Measurements from ENCODE around the gene PARK7. TPM values are rescaled to one million over a fixed set of nuclear protein-coding genes. Genes with fewer than 3 reads are reported as not detected.

The PARK7 gene
- total RNA-seq, 2 donors from 2014 or later = 304 to 378 TPM

GRCh38 chr1:7984811-7985210, 23.3 kb downstream of the PARK7 start:
- no peak overlapping the region for H3K9ac ChIP-seq (ENCODE audit: extremely low read depth, low read length, poor library complexity, severe bottlenecking)
- H3K4me1 ChIP-seq (ENCODE audit: control insufficient read depth, insufficient read depth, low read length) = peaks cover 11% of the 10 kb centered on the region

GRCh38 chr1:7985851-7986612, 24.5 kb downstream of the PARK7 start:
- DNase-seq = peak; percentile 65
- Histone ChIP-seq H3K27me3 (ENCODE audit: control insufficient read depth, insufficient read depth, low read length, poor library complexity, severe bottlenecking) (no peaks in the 10 kb centered on the region), H3K9me3 (ENCODE audit: control insufficient read depth, low read length) (no peaks in the 10 kb centered on the region), H3K36me3 (ENCODE audit: control insufficient read depth, insufficient read depth, low read length) (peaks cover 65% of the 10 kb centered on the region), H3K9ac (ENCODE audit: extremely low read depth, low read length, poor library complexity, severe bottlenecking) (no peak overlapping the region), H3K4me3 (ENCODE audit: low read length) (no peak overlapping the region), H3K4me1 (ENCODE audit: control insufficient read depth, insufficient read depth, low read length) (peaks cover 11% of the 10 kb centered on the region), H3K27ac (ENCODE audit: low read depth, low read length) (no peak overlapping the region)
- H3K27me3 Mint-ChIP-seq (ENCODE audit: insufficient read depth) = no peaks in the 10 kb centered on the region
- TF ChIP-seq CTCF (conservative IDR thresholded peaks at IDR 0.05) = no peak
- no peak overlapping the region for H3K4me3 Mint-ChIP-seq
- 90 to 91% methylated on average over 10 to 15 of the region's 15 CpGs for WGBS, 2 experiments (ENCODE audit: insufficient coverage in 1 of 2, insufficient read length in 1 of 2)
- no peaks in the 10 kb centered on the region for H3K9me3 Mint-ChIP-seq
- H3K4me1 Mint-ChIP-seq = peaks cover 38% of the 10 kb centered on the region
- H3K36me3 Mint-ChIP-seq (ENCODE audit: low read depth) = peaks cover 58% of the 10 kb centered on the region
- peak overlapping the region; percentile 34 for H3K27ac Mint-ChIP-seq

More at GRCh38 chr1:7984811-7985210, 23.3 kb downstream of the PARK7 start:
- Mint-ChIP-seq H3K36me3 (ENCODE audit: low read depth) (peaks cover 60% of the 10 kb centered on the region), H3K4me3 (no peak overlapping the region), H3K27ac (peak overlapping the region; percentile 15), H3K27me3 (ENCODE audit: insufficient read depth) (no peaks in the 10 kb centered on the region), H3K9me3 (no peaks in the 10 kb centered on the region), H3K4me1 (peaks cover 38% of the 10 kb centered on the region)
- no peak for TF ChIP-seq CTCF (conservative IDR thresholded peaks at IDR 0.05)
- H3K27ac ChIP-seq (ENCODE audit: low read depth, low read length) = no peak overlapping the region
- no peak for DNase-seq
- WGBS, 2 experiments (ENCODE audit: insufficient coverage in 1 of 2, insufficient read length in 1 of 2) = 92 to 93% methylated on average over 13 to 15 of the region's 15 CpGs
- no peak overlapping the region for H3K4me3 ChIP-seq (ENCODE audit: low read length)
- no peaks in the 10 kb centered on the region for H3K27me3 ChIP-seq (ENCODE audit: control insufficient read depth, insufficient read depth, low read length, poor library complexity, severe bottlenecking)
- peaks cover 70% of the 10 kb centered on the region for H3K36me3 ChIP-seq (ENCODE audit: control insufficient read depth, insufficient read depth, low read length)
- H3K9me3 ChIP-seq (ENCODE audit: control insufficient read depth, low read length) = no peaks in the 10 kb centered on the region

- Histone ChIP-seq H3K9me3 (ENCODE audit: control insufficient read depth, low read length) (no peaks in the 10 kb centered on the region), H3K4me3 (ENCODE audit: low read length) (no peak overlapping the region), H3K27ac (ENCODE audit: low read depth, low read length) (no peak overlapping the region), H3K4me1 (ENCODE audit: control insufficient read depth, insufficient read depth, low read length) (peaks cover 10% of the 10 kb centered on the region), H3K36me3 (ENCODE audit: control insufficient read depth, insufficient read depth, low read length) (peaks cover 59% of the 10 kb centered on the region), H3K27me3 (ENCODE audit: control insufficient read depth, insufficient read depth, low read length, poor library complexity, severe bottlenecking) (no peaks in the 10 kb centered on the region), H3K9ac (ENCODE audit: extremely low read depth, low read length, poor library complexity, severe bottlenecking) (no peak overlapping the region)
- Mint-ChIP-seq H3K27me3 (ENCODE audit: insufficient read depth) (no peaks in the 10 kb centered on the region), H3K4me3 (no peak overlapping the region), H3K9me3 (no peaks in the 10 kb centered on the region), H3K36me3 (ENCODE audit: low read depth) (peaks cover 50% of the 10 kb centered on the region), H3K27ac (peak overlapping the region; percentile 66), H3K4me1 (peaks cover 39% of the 10 kb centered on the region)
- no peak for TF ChIP-seq CTCF (conservative IDR thresholded peaks at IDR 0.05)
- DNase-seq = no peak
- whole genome bisulfite sequencing, 2 experiments (ENCODE audit: insufficient coverage in 1 of 2, insufficient read length in 1 of 2) = 90 to 95% methylated on average over 2 to 7 of the region's 7 CpGs
Observed at GRCh38 chr1:7987528-7987927, 26.0 kb downstream of the PARK7 start.

All from endodermal cell (in vitro differentiated cells).